SKM-1 (cell line): Measurements from ENCODE around the gene TMCO4.
A peak's percentile ranks its signal among the peaks of the same experiment; 100 is the strongest.

Experiments
- DNase-seq: peaks from one replicate; lab custom pipeline; 2025; ENCODE audit not compliant: unreplicated experiment; lab: John Stamatoyannopoulos, UW

TMCO4 gene

GRCh38 chr1:19723874-19724273 lies 75.8 kb downstream of the TMCO4 start:
- no peak for DNase-seq

- DNase-seq = no peak
These were observed 78.7 kb downstream of the TMCO4 start for GRCh38 chr1:19720973-19721372.

DNA sequence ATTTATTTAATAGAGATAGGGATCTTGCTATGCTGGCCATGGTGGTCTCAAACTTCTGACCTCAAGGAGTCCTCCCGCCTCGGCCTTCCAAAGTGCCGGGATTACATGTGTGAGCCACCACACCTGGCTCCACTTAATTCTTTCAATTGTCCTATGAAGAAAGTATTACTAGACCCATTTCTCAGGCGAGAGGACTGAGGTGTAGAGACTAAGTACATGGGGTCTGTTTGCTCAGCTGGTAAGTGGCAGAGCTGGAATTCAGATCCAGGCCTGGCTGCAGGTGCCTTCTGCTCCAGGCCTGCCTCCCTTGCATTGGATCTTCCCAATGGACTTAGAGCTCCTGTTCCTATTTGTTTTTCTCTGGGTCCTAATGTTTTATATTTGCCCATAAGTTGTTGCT lies 79.5 kb downstream of the TMCO4 start:
- no peak for DNase-seq

GRCh38 chr1:19717467-19717866 lies 82.2 kb downstream of the TMCO4 start:
- no peak for DNase-seq

DNA sequence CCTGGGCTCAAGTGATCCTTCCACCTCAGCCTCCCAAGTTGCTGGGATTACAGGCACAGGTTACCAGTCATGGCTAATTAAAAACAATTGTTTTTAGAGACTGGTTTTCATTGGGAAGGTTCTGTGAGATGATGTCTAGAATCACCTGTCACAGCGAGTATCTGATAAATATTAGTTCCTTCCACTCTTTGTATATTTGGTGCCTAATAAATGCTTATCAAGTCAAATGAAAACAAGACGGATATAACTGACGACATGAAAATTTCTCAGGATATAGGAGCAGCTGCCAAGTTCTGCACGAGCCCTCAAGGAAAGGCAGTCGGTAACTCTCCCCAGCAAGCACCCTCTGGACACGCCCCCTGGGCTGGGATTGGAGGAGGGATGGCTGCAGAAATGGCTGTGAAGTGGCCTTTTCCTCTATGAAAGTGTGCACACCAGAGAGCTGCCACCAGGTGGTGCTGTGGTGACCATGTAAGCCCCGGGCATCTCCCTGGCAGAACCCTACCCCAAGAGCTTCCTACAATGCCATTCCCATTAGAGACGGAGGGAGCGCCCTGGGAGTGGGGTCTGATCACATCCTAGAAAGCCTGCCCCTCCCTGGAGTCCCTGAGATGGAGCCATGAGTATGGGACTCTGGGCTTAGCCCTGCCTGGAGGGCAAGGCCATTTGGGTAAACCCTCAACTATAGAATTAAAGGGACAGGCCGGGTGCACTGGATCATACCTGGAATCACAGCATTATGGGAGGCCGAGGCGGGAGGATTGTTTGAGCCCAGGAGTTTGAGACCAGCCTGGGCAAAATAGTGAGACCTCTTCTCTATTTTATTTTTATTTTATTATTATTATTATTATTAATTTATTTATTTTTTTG lies 84.1 kb downstream of the TMCO4 start:
- peak; percentile 81 for DNase-seq

DNA sequence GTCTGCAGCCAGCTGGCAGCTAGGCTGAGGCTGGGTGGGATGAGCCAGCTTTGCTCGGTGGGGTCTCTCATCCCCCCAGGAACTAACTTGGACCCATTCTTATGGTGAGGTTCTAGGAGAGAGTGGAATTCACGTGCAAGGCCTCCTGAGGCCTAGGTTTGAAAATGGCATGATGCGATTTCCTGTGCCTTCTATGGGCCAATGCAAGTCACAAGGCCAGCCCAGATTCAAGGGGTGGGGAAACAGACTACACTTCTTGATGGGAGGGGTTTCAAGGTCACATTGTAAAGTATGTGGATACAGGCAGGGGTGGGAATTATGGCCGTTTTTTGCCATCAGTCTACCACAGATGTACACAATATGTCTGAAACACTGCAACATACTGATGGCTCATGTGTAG lies 86.8 kb downstream of the TMCO4 start:
- DNase-seq = no peak

DNA sequence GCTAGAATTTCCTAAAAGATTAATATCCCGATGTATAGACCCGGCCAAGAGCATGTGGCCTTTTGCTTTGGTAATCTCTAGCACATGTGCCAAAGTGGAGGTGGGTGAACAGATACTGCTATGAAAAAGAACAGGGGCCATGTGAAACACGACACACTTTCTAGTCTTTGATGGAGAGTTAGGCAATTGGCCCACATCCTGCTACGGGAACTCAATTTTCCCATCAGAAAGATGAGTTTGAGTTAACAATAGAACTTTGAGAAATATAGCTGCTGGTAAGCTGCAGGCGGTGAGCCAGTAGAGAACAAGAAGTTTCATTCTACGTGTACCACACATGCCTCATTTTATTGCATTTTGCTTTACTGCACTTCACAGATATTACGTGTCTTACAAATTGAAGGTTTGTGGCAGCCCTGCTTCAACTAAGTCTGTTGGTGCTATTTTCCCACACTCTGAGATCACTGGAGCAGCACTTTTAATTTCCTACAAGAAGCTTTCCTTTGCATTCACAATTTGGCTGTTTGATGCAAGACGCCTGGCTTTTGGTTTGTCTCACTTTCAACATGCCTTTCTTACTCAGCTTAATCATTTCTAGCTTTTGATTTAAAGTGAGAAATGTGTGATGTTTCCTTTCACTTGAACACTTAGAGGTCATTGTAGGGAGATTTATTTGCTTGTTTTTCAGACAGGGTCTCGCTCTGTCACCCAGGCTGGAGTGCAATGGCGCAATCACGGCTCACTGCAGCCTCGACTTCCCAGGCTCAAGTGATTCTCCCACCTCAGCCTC lies 88.7 kb downstream of the TMCO4 start:
- DNase-seq = no peak

DNA sequence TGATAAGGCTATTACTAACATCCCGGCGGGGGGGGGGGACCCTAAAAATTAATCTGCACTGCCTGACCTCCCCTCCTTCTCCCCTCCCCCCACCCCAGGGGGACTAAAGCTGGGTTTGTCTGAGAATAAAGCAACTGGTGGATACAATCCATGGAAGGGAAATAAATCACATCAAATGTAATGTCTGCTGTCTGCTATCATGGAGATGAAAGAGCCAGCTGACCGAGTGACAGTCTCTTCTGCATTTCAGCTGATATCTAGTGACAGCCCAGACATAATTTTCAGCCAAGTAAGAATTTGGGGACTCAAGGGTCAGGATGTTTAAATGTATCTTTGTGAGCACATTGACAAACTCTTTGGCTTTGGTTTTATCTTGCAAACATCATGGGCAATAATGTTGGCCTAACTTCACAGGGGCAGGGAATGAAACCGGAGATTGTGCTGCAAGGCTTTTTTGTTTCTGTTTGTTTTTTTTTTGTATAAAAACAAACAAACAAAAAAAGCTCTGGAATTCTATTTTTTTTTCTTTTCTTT lies 90.4 kb downstream of the TMCO4 start:
- DNase-seq = no peak

DNA sequence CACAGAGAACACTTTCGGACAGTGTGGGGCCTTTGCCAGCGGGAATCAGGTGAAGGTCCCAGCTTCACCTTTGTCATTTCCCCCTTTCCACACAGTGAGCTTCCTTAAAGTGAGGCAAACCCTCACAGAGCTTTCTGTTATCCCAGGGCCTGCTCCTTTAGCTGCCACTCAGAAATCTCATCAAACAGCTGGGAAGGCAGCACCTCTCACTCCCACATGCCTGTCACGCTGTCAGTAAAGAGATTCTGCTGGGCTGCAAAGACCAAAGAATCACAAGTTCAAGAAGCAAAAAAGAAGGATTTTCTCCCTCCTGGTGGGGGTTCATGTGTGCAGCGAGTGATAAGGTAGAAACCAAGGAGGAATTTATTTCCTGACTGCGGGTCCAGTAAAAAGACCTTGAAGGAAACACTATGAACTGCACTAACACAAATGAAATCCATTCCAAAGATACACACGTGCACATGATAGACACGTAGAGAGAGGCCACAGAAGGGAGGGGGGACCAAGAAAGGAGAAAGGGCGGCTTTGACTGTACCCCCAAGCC lies 91.1 kb downstream of the TMCO4 start:
- DNase-seq = no peak

- DNase-seq = no peak
These were observed 93.6 kb downstream of the TMCO4 start for GRCh38 chr1:19706136-19706535.

GRCh38 chr1:19705464-19705863 lies 94.3 kb downstream of the TMCO4 start:
- DNase-seq = no peak

- peak; percentile 49 for DNase-seq
These were observed 95.2 kb downstream of the TMCO4 start for GRCh38 chr1:19704247-19705113.

- no peak for DNase-seq
These were observed 96.4 kb downstream of the TMCO4 start for GRCh38 chr1:19703280-19703679.

GRCh38 chr1:19700079-19700777 lies 99.5 kb downstream of the TMCO4 start:
- no peak for DNase-seq

DNA sequence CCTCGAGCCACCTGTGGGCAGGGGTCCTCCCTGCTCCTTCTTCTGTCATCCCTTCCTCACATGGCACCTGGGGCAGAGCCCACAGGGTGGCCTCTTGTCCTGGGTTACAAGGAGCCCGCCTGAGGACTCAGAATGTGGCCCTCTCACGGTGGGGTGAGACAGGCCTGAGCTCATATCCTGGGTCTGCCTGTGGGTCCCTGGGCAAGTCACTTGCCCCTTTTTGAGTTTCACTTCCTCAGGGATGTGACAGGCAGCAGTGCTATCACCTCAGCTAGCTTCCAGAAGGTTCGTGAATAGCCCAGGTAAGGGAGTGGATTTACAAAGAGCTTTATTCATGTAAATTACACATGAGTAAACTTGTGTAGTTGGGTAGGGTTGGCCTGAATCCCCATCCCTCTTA lies 101.5 kb downstream of the TMCO4 start:
- no peak for DNase-seq

DNA sequence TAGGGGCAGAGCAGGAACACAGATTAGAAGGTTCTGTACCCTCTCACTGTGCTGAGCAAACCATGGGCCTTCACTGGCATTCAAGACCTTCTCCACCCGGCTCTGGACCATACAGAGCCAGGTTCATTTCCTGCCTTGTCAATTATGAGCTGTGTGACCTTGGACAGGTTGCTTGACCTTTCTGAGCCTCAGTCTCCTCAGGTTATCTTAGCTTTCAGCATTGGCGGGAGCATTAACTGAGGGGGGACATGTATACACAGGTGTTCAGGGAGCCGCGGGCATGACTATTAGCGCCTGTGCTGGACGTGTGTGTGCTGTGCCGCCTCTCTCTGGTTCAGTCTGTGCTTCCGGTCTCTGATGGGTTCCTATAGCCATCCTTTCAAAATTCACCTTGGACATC lies 102.9 kb downstream of the TMCO4 start:
- DNase-seq = no peak

DNA sequence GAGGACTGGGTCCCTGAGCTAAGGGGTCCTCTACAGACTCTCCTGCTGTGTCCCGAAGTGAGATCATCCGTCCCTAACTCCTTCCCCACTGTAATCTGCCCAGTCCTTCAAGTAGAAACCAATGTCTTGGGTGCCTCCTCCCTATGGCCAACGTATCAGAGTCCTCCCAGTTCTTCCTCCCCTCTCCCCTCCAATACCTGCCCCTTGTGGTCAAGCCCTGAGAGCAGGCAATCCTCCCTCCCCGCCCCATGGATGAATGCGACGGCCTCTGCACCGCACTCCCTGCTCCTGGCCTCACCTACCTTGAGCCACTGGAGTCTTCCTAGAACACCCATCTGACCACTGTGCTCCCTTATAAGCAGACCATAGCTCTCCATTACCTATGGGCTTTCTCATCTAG lies 103.9 kb downstream of the TMCO4 start:
- no peak for DNase-seq

GRCh38 chr1:19694298-19694697 lies 105.4 kb downstream of the TMCO4 start:
- DNase-seq = no peak

DNA sequence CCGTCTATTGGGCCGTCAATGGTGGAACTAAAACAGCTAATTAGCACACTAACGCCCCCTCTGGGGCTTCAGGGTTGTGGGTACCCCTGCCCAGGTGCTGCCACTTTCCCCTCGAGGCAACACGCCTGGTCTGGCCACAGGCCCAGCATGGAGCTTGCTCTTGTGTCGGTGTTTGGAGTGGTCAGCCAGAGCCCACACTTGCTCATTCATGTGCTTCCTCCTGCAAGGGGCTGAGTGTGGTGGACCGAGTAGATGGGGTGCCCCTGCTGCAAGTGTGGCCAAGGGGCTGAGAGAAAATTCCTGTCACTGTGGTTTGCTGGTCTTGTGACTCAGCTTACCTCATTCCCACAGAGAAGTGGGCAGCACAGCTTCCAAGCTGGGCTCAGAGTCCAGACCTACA lies 109.4 kb downstream of the TMCO4 start:
- no peak for DNase-seq

DNA sequence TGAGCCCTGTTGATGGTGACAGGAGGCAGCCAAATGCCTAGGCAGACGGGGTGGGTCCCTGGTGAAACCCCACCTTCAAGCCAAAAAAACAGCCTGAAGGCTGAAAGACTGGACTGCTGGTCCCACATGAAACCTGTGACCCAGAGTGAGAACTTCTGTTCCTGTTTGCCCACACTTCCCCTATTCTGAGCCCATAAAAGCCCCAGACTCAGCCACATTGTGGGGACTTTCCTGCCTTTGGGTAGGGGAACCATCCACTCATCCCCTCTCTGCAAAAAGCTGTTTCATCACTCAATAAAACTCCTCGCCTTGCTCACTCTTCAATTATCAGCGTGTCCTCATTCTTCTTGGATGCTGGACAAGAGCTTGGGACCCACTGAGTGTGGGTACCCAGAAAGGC lies 109.9 kb downstream of the TMCO4 start:
- no peak for DNase-seq
